ENCODE data around the gene HUS1B.
A peak's percentile ranks its signal among the peaks of the same experiment; 100 is the strongest.

Gene HUS1B

GRCh38 chr6:621931-622330 is 35.0 kb downstream of the HUS1B start:
- DNase-seq (ENCODE audit: low spot score), result no peak

GRCh38 chr6:620950-621349 is 36.0 kb downstream of the HUS1B start:
- no peak for DNase-seq (ENCODE audit: low spot score)

GRCh38 chr6:620166-620565 is 36.7 kb downstream of the HUS1B start:
- no peak for DNase-seq (ENCODE audit: low spot score)

GRCh38 chr6:617456-618100 is 39.3 kb downstream of the HUS1B start:
- DNase-seq (ENCODE audit: low spot score), result peak; percentile 30

GRCh38 chr6:613981-614380 is 42.9 kb downstream of the HUS1B start:
- DNase-seq (ENCODE audit: low spot score), result no peak

GRCh38 chr6:611928-612327 is 45.0 kb downstream of the HUS1B start:
- DNase-seq (ENCODE audit: low spot score), result no peak

DNA sequence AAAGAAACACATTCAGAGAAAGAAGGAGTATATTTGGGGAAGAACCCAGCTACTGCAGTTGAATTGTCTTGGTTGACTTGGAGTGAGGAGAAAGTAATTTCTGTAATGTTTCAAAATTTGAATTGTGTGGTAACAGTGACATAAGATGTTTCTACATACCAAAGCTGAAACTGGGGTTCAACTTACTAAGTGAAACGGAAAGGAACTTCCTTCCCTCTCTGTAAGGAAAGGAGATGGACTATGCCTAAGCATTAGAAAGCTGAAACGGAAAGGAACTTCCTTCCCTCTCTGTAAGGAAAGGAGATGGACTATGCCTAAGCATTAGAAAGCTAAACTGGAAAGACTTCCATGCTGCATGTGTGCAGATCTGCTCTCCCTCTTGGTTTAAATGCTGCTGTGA is 46.0 kb downstream of the HUS1B start:
- no peak for DNase-seq (ENCODE audit: low spot score)

DNA sequence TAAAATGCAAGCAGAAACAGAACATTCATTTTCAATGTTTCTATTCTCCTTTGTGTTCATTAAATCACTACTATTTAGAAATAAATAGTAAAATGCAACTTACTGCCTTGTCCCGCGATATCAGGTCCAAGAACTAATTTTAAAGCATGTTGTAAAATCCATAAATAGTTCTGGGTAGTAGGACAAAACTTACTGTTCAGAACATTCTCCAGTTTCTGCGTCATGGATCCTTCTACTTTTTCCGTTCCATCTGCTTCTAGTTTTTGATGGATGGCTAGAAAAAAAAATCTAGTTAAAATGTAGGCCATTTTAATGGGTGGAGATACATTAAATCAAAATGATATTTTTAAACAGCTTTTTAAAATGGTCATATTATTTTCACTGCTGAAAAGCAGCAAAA is 47.0 kb downstream of the HUS1B start:
- no peak for DNase-seq (ENCODE audit: low spot score)

- no peak for DNase-seq (ENCODE audit: low spot score)
Observed at GRCh38 chr6:606829-607379, 50.0 kb downstream of the HUS1B start.

All from iPS-NIHi11 (cell line).